HG02588 (cell line): ENCODE data around the gene METRNL.

Source experiments
- ATAC-seq: cut with Tn5 transposase; IDR thresholded peaks from one replicate; pipeline ENCODE4 v1.9.1; 2021; ENCODE audit warnings: mild to moderate bottlenecking, moderate library complexity; ENCODE audit not compliant: unreplicated experiment

The METRNL gene

GRCh38 chr17:83078378-83079351, 744 bp upstream of the METRNL start:
- ATAC-seq, result peak; percentile 12

GRCh38 chr17:83079766-83080578, 563 bp downstream of the METRNL start:
- peak; percentile 12 for ATAC-seq

DNA sequence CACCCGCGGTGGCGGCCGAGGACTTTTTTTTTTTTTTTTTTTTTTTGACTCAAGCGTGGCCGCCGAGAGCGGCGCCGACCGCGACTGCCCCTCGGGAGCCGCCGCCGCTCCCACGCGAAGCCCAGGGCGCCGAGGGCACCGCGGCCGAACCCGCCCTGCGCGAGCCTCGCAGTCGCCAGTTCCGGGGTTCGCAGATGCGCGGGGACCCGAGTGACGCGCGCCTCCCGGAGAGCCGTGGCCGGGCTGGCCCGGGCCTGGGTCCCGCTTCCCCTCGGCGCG, 1.1 kb downstream of the METRNL start:
- no peak for ATAC-seq

- ATAC-seq, result no peak
Measured at GRCh38 chr17:83080858-83081683, 1.7 kb downstream of the METRNL start.

DNA sequence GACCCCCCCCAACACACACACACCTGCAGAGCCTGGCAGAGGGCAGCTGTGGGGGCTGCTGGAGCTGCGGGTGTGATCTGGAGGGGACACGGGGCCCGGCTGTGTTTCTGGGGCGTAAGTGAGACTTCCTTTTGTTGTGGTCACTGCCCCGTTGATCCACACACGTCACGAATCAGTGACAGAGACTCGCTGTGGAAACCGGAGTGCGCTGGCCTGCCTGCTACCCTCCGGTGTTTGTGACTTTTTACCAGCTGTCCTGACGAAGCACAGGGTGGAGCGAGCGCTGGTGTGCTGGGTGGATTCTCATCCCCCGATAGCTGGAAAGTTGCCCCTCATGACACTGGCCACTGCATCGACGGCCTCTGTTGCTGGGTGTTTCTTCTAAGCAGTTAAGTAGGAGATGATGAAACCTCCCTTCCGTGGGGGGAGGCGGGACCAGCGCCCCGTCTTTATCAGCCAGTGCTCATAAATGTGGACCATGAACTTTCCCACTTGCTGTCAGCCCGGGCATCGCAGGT, 2.3 kb downstream of the METRNL start:
- ATAC-seq, result no peak

DNA sequence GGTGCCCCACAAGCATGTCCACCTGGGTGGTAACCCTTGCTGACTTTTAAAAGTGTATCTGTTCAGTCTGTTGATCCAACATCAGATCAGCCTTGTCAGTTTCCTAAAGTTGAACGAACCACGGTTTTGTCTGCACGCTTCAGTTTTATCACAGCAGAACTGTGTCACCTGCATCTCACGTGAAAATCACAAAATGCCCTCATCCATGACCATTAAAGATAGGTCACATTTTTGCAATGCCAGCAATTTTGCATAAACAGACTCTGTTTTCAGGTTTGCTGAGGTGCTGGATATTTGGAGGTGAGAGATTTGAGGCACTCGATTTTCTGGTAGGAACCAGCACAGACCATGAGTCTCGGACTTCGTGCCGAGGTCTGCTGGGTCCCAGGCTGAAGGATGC, 3.0 kb downstream of the METRNL start:
- no peak for ATAC-seq

DNA sequence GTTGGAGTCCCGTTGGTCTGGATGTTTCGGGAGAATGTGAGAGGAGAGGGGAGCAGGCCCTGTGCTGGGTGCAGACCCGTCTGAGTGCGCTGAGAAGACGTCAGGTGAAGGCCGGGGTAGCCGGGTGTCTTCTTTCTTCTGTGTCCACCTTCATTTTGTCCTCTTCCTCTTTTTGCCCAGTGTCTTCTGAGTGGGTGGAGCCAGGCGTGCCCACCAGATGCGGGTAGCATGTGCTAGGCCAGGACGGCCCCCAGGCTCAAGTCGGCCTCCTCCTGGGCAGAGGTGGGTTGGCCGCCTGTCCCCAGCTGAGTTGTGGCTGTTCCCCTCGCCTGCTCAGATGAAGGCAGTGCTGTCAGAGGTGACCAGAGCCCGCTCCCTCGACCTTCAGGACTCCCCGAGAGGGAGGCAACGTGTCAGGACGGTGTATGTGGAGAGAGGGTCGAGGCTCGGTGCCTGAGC, 3.5 kb downstream of the METRNL start:
- ATAC-seq, result no peak

- no peak for ATAC-seq
Measured at GRCh38 chr17:83083368-83084201, 4.2 kb downstream of the METRNL start.

DNA sequence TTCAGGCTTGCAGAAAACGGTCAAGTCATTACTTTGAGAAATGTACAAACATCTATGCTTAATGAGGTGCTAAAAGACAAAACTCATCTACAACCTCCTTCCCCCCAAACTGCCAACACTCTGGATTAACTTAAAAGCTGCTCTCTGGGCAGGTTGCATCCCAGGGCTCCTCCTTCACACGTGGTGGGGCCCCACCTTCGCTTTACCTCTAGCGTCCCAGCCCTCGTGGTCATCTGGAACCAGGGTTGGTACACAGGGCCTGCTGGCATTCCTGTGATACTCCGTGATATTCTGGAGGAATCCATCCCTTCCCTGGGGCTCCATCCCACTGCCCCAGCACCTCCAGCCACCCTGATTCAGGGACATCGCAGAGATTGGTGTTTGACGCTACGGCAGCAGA, 4.8 kb downstream of the METRNL start:
- ATAC-seq, result no peak

DNA sequence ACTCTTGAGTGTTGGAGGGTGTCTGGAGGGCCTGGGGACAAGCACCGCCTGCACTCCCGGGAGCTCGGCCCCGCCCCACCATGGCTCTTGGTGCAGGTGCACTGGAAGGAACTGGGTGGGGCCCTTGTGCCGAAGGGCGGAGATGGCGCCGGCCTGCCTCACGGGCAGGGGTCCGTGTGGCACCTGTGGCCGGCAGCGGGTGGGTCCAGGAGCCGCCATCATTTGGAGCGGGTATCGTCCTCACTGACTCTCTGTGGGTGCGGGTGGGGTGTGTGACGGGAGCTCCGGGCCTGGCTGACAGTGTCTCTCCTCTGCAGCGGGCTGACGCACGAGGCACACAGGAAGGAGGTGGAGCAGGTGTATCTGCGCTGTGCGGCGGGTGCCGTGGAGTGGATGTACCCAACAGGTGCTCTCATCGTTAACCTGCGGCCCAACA, 5.2 kb downstream of the METRNL start:
- no peak for ATAC-seq

DNA sequence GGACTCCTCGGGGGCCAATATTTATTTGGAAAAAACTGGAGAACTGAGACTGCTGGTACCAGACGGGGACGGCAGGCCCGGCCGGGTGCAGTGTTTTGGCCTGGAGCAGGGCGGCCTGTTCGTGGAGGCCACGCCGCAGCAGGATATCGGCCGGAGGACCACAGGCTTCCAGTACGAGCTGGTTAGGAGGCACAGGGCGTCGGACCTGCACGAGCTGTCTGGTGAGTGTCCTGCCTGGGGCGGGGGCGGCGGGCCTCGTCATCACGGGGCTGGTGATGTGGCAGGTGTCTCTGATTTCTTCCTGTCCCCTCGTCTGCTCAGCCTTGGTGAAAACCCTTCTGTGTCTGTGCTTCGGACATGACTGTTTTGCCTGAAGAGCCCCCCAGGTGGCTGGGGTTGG, 5.7 kb downstream of the METRNL start:
- no peak for ATAC-seq

- ATAC-seq, result no peak
Measured at GRCh38 chr17:83085526-83086198, 6.3 kb downstream of the METRNL start.

DNA sequence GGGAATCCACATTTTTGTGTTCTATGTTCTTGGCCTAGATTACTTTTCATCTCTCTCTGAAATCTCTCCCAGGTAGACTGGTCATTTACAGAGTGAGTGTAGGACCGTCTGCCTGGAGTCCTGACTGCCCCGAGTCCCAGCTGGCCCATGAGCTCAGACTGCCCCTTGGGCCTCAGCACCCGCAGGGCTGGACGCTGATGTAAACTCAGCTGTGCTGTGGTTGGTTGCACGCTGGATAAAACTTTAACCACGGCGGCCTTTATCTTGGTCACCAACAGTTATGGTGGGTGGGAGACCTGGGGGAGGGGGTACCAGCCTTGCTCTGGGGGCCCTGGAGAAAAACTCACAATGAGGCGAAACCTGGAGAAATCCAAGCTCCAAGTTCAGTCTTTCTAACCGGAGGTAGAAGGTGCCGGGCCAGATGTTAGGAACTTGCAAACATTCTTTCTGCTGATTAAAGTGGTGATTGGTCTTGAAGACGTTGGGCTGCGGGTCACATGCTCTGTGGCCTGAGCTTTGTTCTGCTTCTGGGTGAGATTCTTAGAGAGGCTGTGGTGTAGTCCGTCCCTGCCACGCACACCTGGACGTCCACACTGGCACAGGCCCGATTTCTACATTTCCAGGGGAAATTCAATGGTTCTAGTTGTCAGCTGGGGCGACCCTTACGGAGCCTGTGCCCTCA, 6.9 kb downstream of the METRNL start:
- no peak for ATAC-seq

DNA sequence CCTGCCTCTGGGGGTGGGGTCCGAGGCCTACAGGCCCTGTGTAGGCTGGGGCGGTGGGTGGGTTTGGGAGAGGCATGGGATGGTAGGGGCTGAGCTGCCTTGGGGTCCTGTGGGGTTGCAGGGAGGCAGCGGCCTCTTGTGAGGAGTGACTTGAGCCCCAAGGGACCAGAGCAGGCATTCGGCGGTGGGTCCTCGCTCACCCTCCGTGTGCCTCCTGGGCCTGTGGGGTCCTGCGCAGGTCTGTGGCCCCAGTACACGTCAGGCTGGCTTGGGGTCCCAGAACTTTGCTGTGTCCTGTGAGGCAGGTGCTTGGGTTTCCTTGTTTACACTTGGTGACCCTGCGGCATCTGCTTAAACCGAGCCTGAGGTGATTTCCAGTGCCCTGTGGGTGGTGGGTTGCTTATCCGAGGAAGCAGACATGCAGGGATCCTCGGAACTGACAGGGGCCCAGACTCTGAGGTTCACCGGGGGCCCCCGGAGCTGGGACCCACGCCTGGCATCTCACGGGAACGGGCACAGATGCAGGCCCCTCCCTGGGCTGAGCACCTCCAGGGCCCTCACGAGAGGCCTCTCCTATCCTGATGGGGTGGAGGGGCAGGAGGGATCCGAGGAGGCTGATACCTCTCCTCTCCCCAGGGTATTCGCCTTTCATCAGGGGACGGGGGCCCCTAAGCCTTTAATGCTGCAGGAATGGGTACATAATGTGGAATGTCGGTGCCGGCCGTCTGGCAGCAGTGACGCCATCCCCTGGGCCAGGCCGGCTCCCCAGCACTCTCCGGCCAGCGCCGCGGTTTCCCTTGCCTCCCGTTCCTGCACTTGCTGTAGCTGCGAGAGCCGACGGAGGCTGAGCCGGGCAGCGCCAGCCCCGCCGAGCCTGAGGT, 7.7 kb downstream of the METRNL start:
- ATAC-seq, result no peak

DNA sequence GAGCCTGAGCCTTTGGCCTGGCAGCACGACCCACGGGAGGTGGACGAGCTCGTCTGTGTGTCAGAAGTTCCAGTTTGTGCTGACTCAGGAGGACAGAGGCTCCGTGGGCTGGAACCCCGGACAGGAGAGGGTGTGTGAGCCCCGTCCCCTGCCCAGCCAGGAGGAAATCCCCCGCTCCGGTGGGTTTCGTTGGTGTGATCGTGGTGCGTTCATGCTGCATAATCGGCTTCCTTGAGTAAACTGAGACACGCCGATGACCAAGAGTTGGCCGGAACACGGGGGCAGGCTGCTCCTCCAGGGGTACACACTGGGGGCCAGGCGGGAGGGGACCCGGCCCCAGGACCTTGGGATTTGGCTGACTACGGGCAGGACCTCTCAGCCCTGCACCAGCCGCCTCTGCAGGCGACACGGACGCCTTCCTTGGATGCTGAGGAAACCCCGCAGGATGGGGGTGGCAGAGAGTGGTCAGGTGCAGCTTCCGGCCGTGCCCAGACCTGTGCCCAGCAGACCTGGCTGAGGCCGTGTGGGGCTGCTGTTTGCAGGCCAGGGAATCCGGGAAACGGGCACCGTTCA, 8.5 kb downstream of the METRNL start:
- ATAC-seq, result no peak

- no peak for ATAC-seq
Measured at GRCh38 chr17:83088451-83088850, 9.0 kb downstream of the METRNL start.

DNA sequence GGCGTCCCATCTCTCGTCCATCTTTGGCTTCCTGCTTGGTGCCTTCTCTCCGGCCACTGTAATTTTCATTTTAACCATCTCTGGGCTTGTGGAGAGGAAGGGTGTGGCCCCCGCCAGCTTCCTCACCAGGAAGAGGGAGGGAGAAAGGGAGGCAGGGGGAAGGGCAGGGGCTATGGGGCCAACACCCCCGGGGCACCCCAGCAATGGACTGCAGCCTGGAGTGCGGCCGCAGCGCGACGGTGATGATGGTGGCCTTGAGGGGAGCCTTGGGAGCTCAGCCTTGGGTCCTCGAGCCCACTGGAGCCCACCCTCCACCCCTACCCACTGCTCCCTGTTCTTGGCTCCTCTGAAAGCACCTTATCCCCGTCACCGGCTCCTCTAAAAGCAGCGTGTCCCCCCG, 9.5 kb downstream of the METRNL start:
- no peak for ATAC-seq
